Pancreas (tissue), 10 donors: Measurements from ENCODE around the gene IRF8. TPM values are rescaled to one million over a fixed set of nuclear protein-coding genes. Genes with fewer than 3 reads are reported as not detected.
A peak's percentile ranks its signal among the peaks of the same experiment; 100 is the strongest.

Experiments used
- ATAC-seq, 4 donors: fragments of 200-7000 bp; cut with Tn5 transposase; one replicate each; pipeline versions ENCODE4 v1.8.0 to v1.9.1; 2020; ENCODE audit warnings: mild to moderate bottlenecking in 4 of 4, moderate library complexity in 4 of 4
- DNase-seq, 6 donors: peaks; one replicate each; pipeline ENCODE4 v3.0.0-alpha.2; 2020
- FAIRE-seq: peaks from 2 replicates; lab custom pipeline; 2012; peaks lifted over from hg19 to GRCh38; lab: Jason Lieb, UNC
- H3K27ac ChIP-seq, 4 donors: fragments of 200-600 bp; sonication (generic); 1 replicate in 3 of 4; 2 replicates in 1 of 4; pipeline versions ENCODE4 v1.5.0 to v1.8.0; 2020
- H3K27me3 ChIP-seq, 4 donors: fragments of 200-600 bp; one replicate each; pipeline ENCODE4 v1.8.0; 2021
- H3K36me3 ChIP-seq, 3 donors: fragments of 200-600 bp; sonication (generic) in 1 of 3; one replicate each; pipeline versions ENCODE4 v1.5.0 to v1.8.0; 2020 to 2021
- H3K4me1 ChIP-seq, 3 donors: fragments of 200-600 bp; one replicate each; pipeline ENCODE4 v1.8.0; 2021
- H3K4me3 ChIP-seq, 4 donors: fragments of 200-600 bp; sonication (generic) in 2 of 4; one replicate each; pipeline versions ENCODE4 v1.5.0 to v1.8.0; 2020 to 2021
- H3K9me3 ChIP-seq, 4 donors: fragments of 200-600 bp; one replicate each; pipeline ENCODE4 v1.8.0; 2021
- CTCF ChIP-seq, 4 donors: fragments of 200-600 bp; sonication (generic) in 3 of 4; IDR thresholded peaks; one replicate each; pipeline versions ENCODE4 v1.5.0 to v1.8.0; 2021; ENCODE audit warnings: antibody characterized with exemption in 4 of 4
- WGBS, 2 donors: extraction: QIAGEN DNeasy Blood & Tissue Kit; methylation state at CpG; one replicate each; pipeline ENCODE4 v1.1.7; 2013; 5-methylcytosine and 5-hydroxymethylcytosine counted together
- intact Hi-C, 3 donors: fragments of 100-400 bp; cut with DNase I; formaldehyde crosslinking; loops; one replicate each; pipeline versions ENCODE4 v1.11.1 to v1.14.2; 2022
- polyA plus RNA-seq, 2 donors: library from polyadenylated mRNA; stranded (reverse); fragments of 200-250 nt; gene quantifications; one replicate each; pipeline ENCODE4 v1.2.3, GENCODE V29; 2013
- total RNA-seq, 6 donors: library from RNA; stranded (reverse); fragmentation: NEBNext Ultra II Directional in 4 of 6; extraction: Animal tissue kit (Norgen Biotek cat#: 25700) in 4 of 6; gene quantifications; one replicate each; pipeline versions ENCODE4 v1.2.1 to v1.2.4, GENCODE V29; 2021 to 2023
- donor health status: healthy with polysubstance abuse.
- donor health status: DM: no; HTN: no; CAD: no; lungs with moderate emphysema.
- donor health status: DM: no; HTN: no; CAD: no.
- donor health status: control.
- donor health status: control.
- donor health status: Bipolar disorder and iron deficiency.
- donor health status: DM: yes; HTN: yes; CAD: no.
- donor health status: DM: no; HTN: no; CAD: no.
- donor health status: DM: no; HTN: no; CAD: no.
- donor health status: DM: yes; HTN: yes; CAD: no.

The IRF8 gene
- total and polyA plus RNA-seq, 8 donors = 0.92 to 18.2 (median 6.9) TPM

- Histone ChIP-seq H3K4me3 (no peak overlapping the region), H3K27me3 (no peaks in the 10 kb centered on the region), H3K9me3 (no peaks in the 10 kb centered on the region), H3K36me3 (no peaks in the 10 kb centered on the region), H3K4me1 (peaks cover 0 to 2% (median 0%) of the 10 kb centered on the region in 3 donors), H3K27ac (no peak overlapping the region)
- intact Hi-C loops = no loop called here
- no peak for TF ChIP-seq CTCF (IDR thresholded peaks at IDR 0.05)
- WGBS, 2 donors = 78 to 79% methylated on average over 3 of the region's 3 CpGs
- no peak for FAIRE-seq
- no peak for DNase-seq
- peak in 1 of 4 donors; percentile 32 for ATAC-seq
Observed at GRCh38 chr16:85908444-85908843, 9.5 kb downstream of the IRF8 start.

GRCh38 chr16:85908889-85909589 is 10.1 kb downstream of the IRF8 start:
- DNase-seq = no peak
- Histone ChIP-seq H3K27me3 (no peaks in the 10 kb centered on the region), H3K27ac (no peak overlapping the region), H3K4me3 (no peak overlapping the region), H3K36me3 (no peaks in the 10 kb centered on the region), H3K9me3 (no peaks in the 10 kb centered on the region), H3K4me1 (peaks cover 0 to 2% (median 0%) of the 10 kb centered on the region in 3 donors)
- ATAC-seq = peak in 2 of 4 donors; percentile 44 to 68
- WGBS, 2 donors = 85 to 89% methylated on average over 10 of the region's 10 CpGs
- no peak for TF ChIP-seq CTCF (IDR thresholded peaks at IDR 0.05)
- intact Hi-C loops = no loop called here
- no peak for FAIRE-seq

- Histone ChIP-seq H3K27me3 (no peaks in the 10 kb centered on the region), H3K4me3 (no peak overlapping the region), H3K27ac (no peak overlapping the region), H3K9me3 (no peaks in the 10 kb centered on the region), H3K4me1 (peaks cover 0 to 3% (median under 1%) of the 10 kb centered on the region in 3 donors), H3K36me3 (no peaks in the 10 kb centered on the region)
- WGBS, 2 donors = 81 to 86% methylated on average over 17 of the region's 17 CpGs
- TF ChIP-seq CTCF (IDR thresholded peaks at IDR 0.05) = no peak
- intact Hi-C loops = no loop called here
- no peak for FAIRE-seq
- ATAC-seq = no peak
- peak in 1 of 6 donors; percentile 4 for DNase-seq
Observed at GRCh38 chr16:85909932-85910853, 11.2 kb downstream of the IRF8 start.

- 76% methylated on average over 9 of the region's 9 CpGs for WGBS, 2 donors
- Histone ChIP-seq H3K36me3 (no peaks in the 10 kb centered on the region), H3K27ac (no peak overlapping the region), H3K27me3 (no peaks in the 10 kb centered on the region), H3K9me3 (no peaks in the 10 kb centered on the region), H3K4me3 (no peak overlapping the region), H3K4me1 (peaks cover 0 to 9% (median 7%) of the 10 kb centered on the region in 3 donors)
- no peak for TF ChIP-seq CTCF (IDR thresholded peaks at IDR 0.05)
- intact Hi-C loops = no loop called here
- no peak for FAIRE-seq
- no peak for ATAC-seq
- peak in 1 of 6 donors; percentile 9 for DNase-seq
Observed at GRCh38 chr16:85910854-85911247, 11.9 kb downstream of the IRF8 start.
